Measurements from ENCODE around the gene S100A8. TPM values are rescaled to one million over a fixed set of nuclear protein-coding genes. Genes with fewer than 3 reads are reported as not detected.

S100A8 gene
- total and polyA plus RNA-seq, 4 donors = 38.4 to 99.3 (median 41.9) TPM

DNA sequence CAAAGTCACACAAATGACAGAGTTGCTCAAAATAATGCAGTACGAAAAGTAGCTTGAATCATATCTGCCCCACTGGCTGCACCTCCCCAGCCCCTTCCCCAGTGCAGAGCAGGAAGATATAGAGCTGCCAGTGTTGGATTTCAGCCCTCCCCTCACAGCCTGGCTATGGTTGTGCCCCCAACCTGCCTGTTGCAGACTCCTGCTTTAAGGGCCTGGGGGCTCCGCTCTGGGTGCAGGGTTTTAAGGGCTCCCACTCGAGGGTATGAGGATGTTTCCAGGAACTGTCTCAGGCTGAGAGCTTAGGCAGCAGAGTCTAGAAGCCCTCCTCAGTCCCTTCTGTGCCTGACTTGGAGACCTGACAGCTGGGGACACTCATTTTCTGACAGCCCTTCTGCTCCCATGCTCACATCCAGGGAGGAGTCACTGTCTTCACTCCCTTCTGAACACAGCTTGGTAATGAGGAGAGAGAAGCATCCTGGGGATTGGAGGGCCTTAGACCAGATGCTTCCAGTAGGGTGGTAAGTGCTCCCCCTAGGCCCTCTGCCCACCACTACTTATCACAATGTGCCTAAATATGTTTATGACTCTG lies 28.6 kb downstream of the S100A8 start:
- WGBS = 85% methylated on average over 3 of the region's 3 CpGs
- TF ChIP-seq, protein P1, sequence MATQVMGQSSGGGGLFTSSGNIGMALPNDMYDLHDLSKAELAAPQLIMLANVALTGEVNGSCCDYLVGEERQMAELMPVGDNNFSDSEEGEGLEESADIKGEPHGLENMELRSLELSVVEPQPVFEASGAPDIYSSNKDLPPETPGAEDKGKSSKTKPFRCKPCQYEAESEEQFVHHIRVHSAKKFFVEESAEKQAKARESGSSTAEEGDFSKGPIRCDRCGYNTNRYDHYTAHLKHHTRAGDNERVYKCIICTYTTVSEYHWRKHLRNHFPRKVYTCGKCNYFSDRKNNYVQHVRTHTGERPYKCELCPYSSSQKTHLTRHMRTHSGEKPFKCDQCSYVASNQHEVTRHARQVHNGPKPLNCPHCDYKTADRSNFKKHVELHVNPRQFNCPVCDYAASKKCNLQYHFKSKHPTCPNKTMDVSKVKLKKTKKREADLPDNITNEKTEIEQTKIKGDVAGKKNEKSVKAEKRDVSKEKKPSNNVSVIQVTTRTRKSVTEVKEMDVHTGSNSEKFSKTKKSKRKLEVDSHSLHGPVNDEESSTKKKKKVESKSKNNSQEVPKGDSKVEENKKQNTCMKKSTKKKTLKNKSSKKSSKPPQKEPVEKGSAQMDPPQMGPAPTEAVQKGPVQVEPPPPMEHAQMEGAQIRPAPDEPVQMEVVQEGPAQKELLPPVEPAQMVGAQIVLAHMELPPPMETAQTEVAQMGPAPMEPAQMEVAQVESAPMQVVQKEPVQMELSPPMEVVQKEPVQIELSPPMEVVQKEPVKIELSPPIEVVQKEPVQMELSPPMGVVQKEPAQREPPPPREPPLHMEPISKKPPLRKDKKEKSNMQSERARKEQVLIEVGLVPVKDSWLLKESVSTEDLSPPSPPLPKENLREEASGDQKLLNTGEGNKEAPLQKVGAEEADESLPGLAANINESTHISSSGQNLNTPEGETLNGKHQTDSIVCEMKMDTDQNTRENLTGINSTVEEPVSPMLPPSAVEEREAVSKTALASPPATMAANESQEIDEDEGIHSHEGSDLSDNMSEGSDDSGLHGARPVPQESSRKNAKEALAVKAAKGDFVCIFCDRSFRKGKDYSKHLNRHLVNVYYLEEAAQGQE (IDR thresholded peaks at IDR 0.05) = no peak
- TF ChIP-seq NR2F2 (IDR thresholded peaks at IDR 0.05) (no peak), GABPA (IDR thresholded peaks at IDR 0.05 in 1 of 2, conservative IDR thresholded peaks at IDR 0.05 in 1 of 2) (no peak), YY1 (IDR thresholded peaks at IDR 0.05) (no peak)
- Histone ChIP-seq H3K27ac (ENCODE audit: low read depth in 1 of 2, low read length in 2 of 2) (no peak overlapping the region), H3K36me3 (ENCODE audit: control insufficient read depth in 4 of 4, insufficient read depth in 3 of 4, low read depth in 1 of 4, low read length in 3 of 4) (no peaks in the 10 kb centered on the region), H3K4me1 (ENCODE audit: control insufficient read depth in 4 of 4, insufficient read depth in 4 of 4, low read length in 3 of 4) (peaks cover 0 to 9% (median 5%) of the 10 kb centered on the region in 4 donors), H3K4me3 (ENCODE audit: low read depth in 1 of 3, low read length in 3 of 3) (no peak overlapping the region), H3K9ac (ENCODE audit: low read depth in 1 of 2, low read length in 2 of 2) (no peak overlapping the region), H3K9me3 (ENCODE audit: control insufficient read depth in 4 of 4, low read length in 3 of 4) (no peaks in the 10 kb centered on the region), H3K27me3 (ENCODE audit: control insufficient read depth in 4 of 4, insufficient read depth in 4 of 4, low read length in 3 of 4) (peaks cover 0 to 4% (median 1%) of the 10 kb centered on the region in 4 donors)
- DNase-seq (ENCODE audit: low spot score) = no peak

DNA sequence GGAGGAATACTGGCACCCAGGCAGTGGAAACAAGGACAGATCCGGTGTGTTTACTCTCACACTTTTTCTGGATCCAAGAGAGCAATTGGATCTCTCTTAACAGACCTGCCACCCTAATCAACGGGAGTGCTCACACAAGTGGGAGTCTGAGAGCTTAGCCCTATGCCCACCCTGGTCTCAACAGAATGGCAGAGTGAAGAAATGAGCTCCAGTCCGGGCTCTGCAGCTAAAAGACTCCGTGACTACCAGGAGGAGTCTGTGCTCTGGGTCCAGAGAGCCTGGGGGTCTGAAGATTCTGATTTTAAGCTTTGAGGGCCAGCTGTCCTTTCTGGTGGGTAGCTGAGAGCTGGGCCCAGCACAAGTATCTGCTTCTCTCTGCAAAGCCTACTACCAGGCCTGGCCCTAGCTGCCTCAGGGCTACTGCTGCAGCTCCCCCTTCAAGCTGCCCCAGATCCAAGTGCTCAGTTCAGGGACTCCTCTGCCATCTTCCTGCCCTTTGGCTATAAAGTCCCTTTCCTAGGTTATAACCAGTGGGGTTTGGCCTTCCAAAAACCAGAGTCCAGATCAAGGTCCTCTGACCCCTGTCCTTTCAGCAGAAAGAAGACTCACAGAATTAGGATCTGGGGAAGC lies 29.3 kb downstream of the S100A8 start:
- Histone ChIP-seq H3K4me3 (ENCODE audit: low read depth in 1 of 3, low read length in 3 of 3) (no peak overlapping the region), H3K27ac (ENCODE audit: low read depth in 1 of 2, low read length in 2 of 2) (peak overlapping the region in 1 of 2 donors; percentile 3), H3K4me1 (ENCODE audit: control insufficient read depth in 4 of 4, insufficient read depth in 4 of 4, low read length in 3 of 4) (peaks cover 0 to 11% (median 5%) of the 10 kb centered on the region in 4 donors), H3K27me3 (ENCODE audit: control insufficient read depth in 4 of 4, insufficient read depth in 4 of 4, low read length in 3 of 4) (peaks cover 0 to 4% (median 1%) of the 10 kb centered on the region in 4 donors), H3K9ac (ENCODE audit: low read depth in 1 of 2, low read length in 2 of 2) (no peak overlapping the region), H3K36me3 (ENCODE audit: control insufficient read depth in 4 of 4, insufficient read depth in 3 of 4, low read depth in 1 of 4, low read length in 3 of 4) (no peaks in the 10 kb centered on the region), H3K9me3 (ENCODE audit: control insufficient read depth in 4 of 4, low read length in 3 of 4) (no peaks in the 10 kb centered on the region)
- 86% methylated on average over 4 of the region's 4 CpGs for WGBS
- TF ChIP-seq, protein P2, sequence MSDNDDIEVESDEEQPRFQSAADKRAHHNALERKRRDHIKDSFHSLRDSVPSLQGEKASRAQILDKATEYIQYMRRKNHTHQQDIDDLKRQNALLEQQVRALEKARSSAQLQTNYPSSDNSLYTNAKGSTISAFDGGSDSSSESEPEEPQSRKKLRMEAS (IDR thresholded peaks at IDR 0.05) = no peak
- TF ChIP-seq, protein P3, sequence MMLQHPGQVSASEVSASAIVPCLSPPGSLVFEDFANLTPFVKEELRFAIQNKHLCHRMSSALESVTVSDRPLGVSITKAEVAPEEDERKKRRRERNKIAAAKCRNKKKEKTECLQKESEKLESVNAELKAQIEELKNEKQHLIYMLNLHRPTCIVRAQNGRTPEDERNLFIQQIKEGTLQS (IDR thresholded peaks at IDR 0.05) = no peak
- TF ChIP-seq, protein P4, sequence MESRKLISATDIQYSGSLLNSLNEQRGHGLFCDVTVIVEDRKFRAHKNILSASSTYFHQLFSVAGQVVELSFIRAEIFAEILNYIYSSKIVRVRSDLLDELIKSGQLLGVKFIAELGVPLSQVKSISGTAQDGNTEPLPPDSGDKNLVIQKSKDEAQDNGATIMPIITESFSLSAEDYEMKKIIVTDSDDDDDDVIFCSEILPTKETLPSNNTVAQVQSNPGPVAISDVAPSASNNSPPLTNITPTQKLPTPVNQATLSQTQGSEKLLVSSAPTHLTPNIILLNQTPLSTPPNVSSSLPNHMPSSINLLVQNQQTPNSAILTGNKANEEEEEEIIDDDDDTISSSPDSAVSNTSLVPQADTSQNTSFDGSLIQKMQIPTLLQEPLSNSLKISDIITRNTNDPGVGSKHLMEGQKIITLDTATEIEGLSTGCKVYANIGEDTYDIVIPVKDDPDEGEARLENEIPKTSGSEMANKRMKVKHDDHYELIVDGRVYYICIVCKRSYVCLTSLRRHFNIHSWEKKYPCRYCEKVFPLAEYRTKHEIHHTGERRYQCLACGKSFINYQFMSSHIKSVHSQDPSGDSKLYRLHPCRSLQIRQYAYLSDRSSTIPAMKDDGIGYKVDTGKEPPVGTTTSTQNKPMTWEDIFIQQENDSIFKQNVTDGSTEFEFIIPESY (IDR thresholded peaks at IDR 0.05) = no peak
- TF ChIP-seq RXRA (IDR thresholded peaks at IDR 0.05) = no peak
- TF ChIP-seq FOXA2 (IDR thresholded peaks at IDR 0.05) = no peak
- TF ChIP-seq FOXA1 (IDR thresholded peaks at IDR 0.05) = no peak
- TF ChIP-seq SP1 (IDR thresholded peaks at IDR 0.05) = no peak
- no peak for TF ChIP-seq HNF4A (conservative IDR thresholded peaks at IDR 0.05)
- TF ChIP-seq YY1 (IDR thresholded peaks at IDR 0.05) = no peak
- TF ChIP-seq, protein P5, sequence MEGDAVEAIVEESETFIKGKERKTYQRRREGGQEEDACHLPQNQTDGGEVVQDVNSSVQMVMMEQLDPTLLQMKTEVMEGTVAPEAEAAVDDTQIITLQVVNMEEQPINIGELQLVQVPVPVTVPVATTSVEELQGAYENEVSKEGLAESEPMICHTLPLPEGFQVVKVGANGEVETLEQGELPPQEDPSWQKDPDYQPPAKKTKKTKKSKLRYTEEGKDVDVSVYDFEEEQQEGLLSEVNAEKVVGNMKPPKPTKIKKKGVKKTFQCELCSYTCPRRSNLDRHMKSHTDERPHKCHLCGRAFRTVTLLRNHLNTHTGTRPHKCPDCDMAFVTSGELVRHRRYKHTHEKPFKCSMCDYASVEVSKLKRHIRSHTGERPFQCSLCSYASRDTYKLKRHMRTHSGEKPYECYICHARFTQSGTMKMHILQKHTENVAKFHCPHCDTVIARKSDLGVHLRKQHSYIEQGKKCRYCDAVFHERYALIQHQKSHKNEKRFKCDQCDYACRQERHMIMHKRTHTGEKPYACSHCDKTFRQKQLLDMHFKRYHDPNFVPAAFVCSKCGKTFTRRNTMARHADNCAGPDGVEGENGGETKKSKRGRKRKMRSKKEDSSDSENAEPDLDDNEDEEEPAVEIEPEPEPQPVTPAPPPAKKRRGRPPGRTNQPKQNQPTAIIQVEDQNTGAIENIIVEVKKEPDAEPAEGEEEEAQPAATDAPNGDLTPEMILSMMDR (IDR thresholded peaks at IDR 0.05; ENCODE audit: low read depth, low read length, missing input control) = no peak
- TF ChIP-seq HNF4G (IDR thresholded peaks at IDR 0.05) = no peak
- no peak for TF ChIP-seq EGR1 (IDR thresholded peaks at IDR 0.05; ENCODE audit: low read depth in 2 of 2)
- TF ChIP-seq, protein P1 (IDR thresholded peaks at IDR 0.05) = no peak
- no peak for TF ChIP-seq TAF1 (conservative IDR thresholded peaks at IDR 0.05)
- TF ChIP-seq RAD21 (IDR thresholded peaks at IDR 0.05) = no peak
- TF ChIP-seq GABPA (IDR thresholded peaks at IDR 0.05 in 1 of 2, conservative IDR thresholded peaks at IDR 0.05 in 1 of 2) = no peak
- TF ChIP-seq JUND (IDR thresholded peaks at IDR 0.05) = no peak
- TF ChIP-seq NR2F2 (IDR thresholded peaks at IDR 0.05) = no peak
- no peak for DNase-seq (ENCODE audit: low spot score)

Data from liver (tissue), 9 donors.